ENCODE results near the gene ILF3. TPM values are rescaled to one million over a fixed set of nuclear protein-coding genes. Genes with fewer than 3 reads are reported as not detected.

The ILF3 gene
- total and polyA plus RNA-seq, 2 of the 13 experiments (the other 11 are each of a cell fraction or from before 2014, with no cell fraction given), result 120 to 173 TPM

GRCh38 chr19:10678813-10679212, 24.7 kb downstream of the ILF3 start:
- no peak overlapping the region for H3K4me3 ChIP-seq (replicated peaks in 1 of 3; ENCODE audit: insufficient read depth in 1 of 3, low read depth in 2 of 3, low read length in 3 of 3)
- POLR2A ChIA-PET, result no interaction called here
- no peak overlapping the region for H3K27ac ChIP-seq (ENCODE audit: extremely low read length, insufficient read depth, low read length)
- H3K79me2 ChIP-seq (ENCODE audit: insufficient read depth, low read length), result peaks cover 24% of the 10 kb centered on the region
- intact Hi-C loops (cut with micrococcal nuclease; ENCODE audit: unreplicated experiment) (no loop called here), in situ Hi-C loops (cut with HindIII; ENCODE audit: extremely low pct_ligation_motif_present, low pct_unique_long_range_greater_than_20kb) (no loop called here)
- no peak for ATAC-seq
- no peaks in the 10 kb centered on the region for H3K4me1 ChIP-seq (ENCODE audit: insufficient read depth, low read length)
- no peaks in the 10 kb centered on the region; a peak in 1 of 5 replicates for H3K27me3 ChIP-seq (ENCODE audit: control insufficient read depth in 1 of 2, insufficient read depth in 2 of 2, low read length in 2 of 2)
- H2AFZ ChIP-seq (ENCODE audit: low read length), result no peak overlapping the region
- TF ChIP-seq AGO2 (optimal IDR thresholded peaks at IDR 0.05; ENCODE audit: low read depth, low read length) (peak; percentile 71), POLR2AphosphoS2 (IDR thresholded peaks at IDR 0.05; ENCODE audit: low read depth, low read length) (0 out of 2 replicates have a peak, but pooled peaks have one; percentile 38), ZNF7 (CRISPR knock-in tag; IDR thresholded peaks at IDR 0.05) (no peak)
- DNase-seq (ENCODE audit: low spot score), result no peak
- H3K4me2 ChIP-seq (ENCODE audit: low read depth, low read length), result no peak overlapping the region
- no peak for FAIRE-seq
- H3K9ac ChIP-seq (ENCODE audit: insufficient read depth, low read depth, low read length), result no peak overlapping the region
- CTCF ChIA-PET (ENCODE audit: low intra/inter-chr PET ratio, low total read pairs), result no interaction called here
- H3K9me3 ChIP-seq (ENCODE audit: low read length), result no peaks in the 10 kb centered on the region
- peaks cover 9% of the 10 kb centered on the region; the same call in 1 of the 2 replicates for H4K20me1 ChIP-seq (ENCODE audit: insufficient read depth, low read length)
- WGBS (ENCODE audit: low lambda C conversion rate), result 98% methylated on average over 8 of the region's 12 CpGs
- H3K36me3 ChIP-seq (replicated peaks in 1 of 2; ENCODE audit: control insufficient read depth in 1 of 2, insufficient read depth in 2 of 2, low read length in 2 of 2), result peaks cover 50 to 92% of the 10 kb centered on the region in 2 experiments
- BruUV-seq (replicated peaks), result no TSS peak

DNA sequence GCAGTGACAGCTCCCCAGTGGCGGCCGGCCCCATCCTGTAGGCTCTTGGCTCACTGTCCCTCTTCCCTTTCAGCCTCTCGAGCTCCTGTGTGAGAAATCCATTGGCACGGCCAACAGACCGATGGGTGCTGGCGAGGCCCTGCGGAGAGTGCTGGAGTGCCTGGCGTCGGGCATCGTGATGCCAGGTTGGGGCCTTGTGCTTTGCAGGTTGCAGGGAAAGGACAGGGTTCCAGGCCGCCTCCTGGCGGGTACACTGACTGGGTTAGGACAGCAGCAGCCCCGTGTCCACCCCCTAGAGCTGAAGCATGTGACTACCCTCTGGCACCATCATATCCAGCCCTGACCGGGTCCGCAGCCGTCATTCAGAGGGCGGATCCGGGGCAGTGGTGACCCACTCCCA, 25.6 kb downstream of the ILF3 start:
- Histone ChIP-seq H3K4me2 (ENCODE audit: low read depth, low read length) (no peak overlapping the region), H3K27me3 (ENCODE audit: control insufficient read depth in 1 of 2, insufficient read depth in 2 of 2, low read length in 2 of 2) (no peaks in the 10 kb centered on the region; a peak in 1 of 5 replicates), H4K20me1 (ENCODE audit: insufficient read depth, low read length) (peaks cover 9% of the 10 kb centered on the region; the same call in 1 of the 2 replicates), H3K9ac (ENCODE audit: insufficient read depth, low read depth, low read length) (no peak overlapping the region), H3K79me2 (ENCODE audit: insufficient read depth, low read length) (peaks cover 19% of the 10 kb centered on the region), H3K27ac (ENCODE audit: extremely low read length, insufficient read depth, low read length) (no peak overlapping the region), H3K4me3 (replicated peaks in 1 of 3; ENCODE audit: insufficient read depth in 1 of 3, low read depth in 2 of 3, low read length in 3 of 3) (no peak overlapping the region), H3K36me3 (replicated peaks in 1 of 2; ENCODE audit: control insufficient read depth in 1 of 2, insufficient read depth in 2 of 2, low read length in 2 of 2) (peaks cover 53 to 93% of the 10 kb centered on the region in 2 experiments), H3K9me3 (ENCODE audit: low read length) (no peaks in the 10 kb centered on the region), H3K4me1 (ENCODE audit: insufficient read depth, low read length) (no peaks in the 10 kb centered on the region), H2AFZ (ENCODE audit: low read length) (no peak overlapping the region)
- WGBS (ENCODE audit: low lambda C conversion rate), result 95% methylated on average over 10 of the region's 18 CpGs
- CTCF ChIA-PET (ENCODE audit: low intra/inter-chr PET ratio, low total read pairs), result no interaction called here
- peak; percentile 53 for TF ChIP-seq AGO2 (optimal IDR thresholded peaks at IDR 0.05; ENCODE audit: low read depth, low read length)
- TF ChIP-seq PBX3 (CRISPR knock-in tag; IDR thresholded peaks at IDR 0.05; ENCODE audit: borderline replicate concordance), result no peak
- intact Hi-C loops (cut with micrococcal nuclease; ENCODE audit: unreplicated experiment), result no loop called here
- no peak for FAIRE-seq
- POLR2A ChIA-PET, result no interaction called here
- ATAC-seq, result no peak
- no peak for DNase-seq (ENCODE audit: low spot score)
- BruUV-seq (replicated peaks), result no TSS peak
- in situ Hi-C loops (cut with HindIII; ENCODE audit: extremely low pct_ligation_motif_present, low pct_unique_long_range_greater_than_20kb), result no loop called here

Measured in HepG2 (cell line).